ENCODE measurements around the gene APC.
"Not testable (repeated sequence)": the region's sequence is repeated elsewhere in the genome, so short reads cannot be mapped to it uniquely, and the experiment has no call there.

Gene APC

DNA sequence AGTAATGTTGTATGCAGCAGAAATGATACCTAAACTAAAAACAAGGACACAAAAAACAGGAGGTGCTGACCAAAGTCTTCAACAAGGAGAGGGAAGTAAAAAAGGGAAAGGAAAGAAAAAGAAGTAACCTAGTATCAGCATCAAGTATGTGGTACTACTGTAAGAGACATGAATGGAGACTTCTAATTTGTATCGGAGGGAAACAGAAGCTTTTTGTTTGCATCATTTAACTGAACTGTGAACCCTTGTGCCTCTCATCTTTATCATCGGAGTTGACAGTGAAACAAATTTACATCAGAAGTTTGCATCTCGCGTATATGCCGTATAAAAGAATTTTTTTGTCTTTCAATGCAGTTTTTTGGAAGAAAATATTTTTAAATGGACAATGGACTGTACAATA lies 129.7 kb downstream of the APC start:
- Histone ChIP-seq H3K27ac (ENCODE audit: low read length) (no peak overlapping the region), H3K4me1 (ENCODE audit: control insufficient read depth, insufficient read depth, low read length) (peaks cover 7% of the 10 kb centered on the region), H3K27me3 (ENCODE audit: control insufficient read depth in 1 of 2, insufficient read depth in 2 of 2, low read length in 2 of 2) (no peaks in the 10 kb centered on the region), H3K4me3 (ENCODE audit: low read length in 2 of 2) (no peak overlapping the region), H3K9ac (ENCODE audit: low read length in 2 of 2) (no peak overlapping the region), H3K36me3 (ENCODE audit: control insufficient read depth in 2 of 2, insufficient read depth in 2 of 2, low read length in 2 of 2) (peaks cover 24 to 48% of the 10 kb centered on the region in 2 donors), H3K9me3 (ENCODE audit: control insufficient read depth in 2 of 2, low read length in 2 of 2) (no peaks in the 10 kb centered on the region)

GRCh38 chr5:112869948-112870347 lies 132.3 kb downstream of the APC start:
- H3K9me3 ChIP-seq (ENCODE audit: control insufficient read depth in 2 of 2, low read length in 2 of 2): no peaks in the 10 kb centered on the region

DNA sequence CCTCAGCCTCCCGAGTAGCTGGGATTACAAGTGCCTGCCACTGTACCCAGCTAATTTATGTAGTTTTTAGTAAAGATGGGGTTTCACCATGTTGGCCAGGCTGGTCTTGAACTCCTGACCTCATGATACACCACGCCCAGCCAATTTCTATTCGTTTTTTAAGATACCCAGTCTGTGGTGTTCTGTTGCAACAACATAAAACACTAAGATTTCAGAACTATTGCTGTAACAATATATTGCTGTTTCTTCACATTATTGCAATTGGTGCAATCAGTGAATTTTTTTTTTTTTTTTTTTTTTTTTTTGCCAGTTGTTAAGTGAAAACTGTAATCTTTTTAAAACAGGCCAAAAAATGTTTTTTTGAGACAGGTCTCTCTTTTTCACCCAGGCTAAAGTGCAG lies 133.3 kb downstream of the APC start:
- Histone ChIP-seq H3K9me3 (ENCODE audit: control insufficient read depth in 2 of 2, low read length in 2 of 2) (no peaks in the 10 kb centered on the region), H3K27ac (ENCODE audit: low read length) (no peak overlapping the region), H3K4me1 (ENCODE audit: control insufficient read depth, insufficient read depth, low read length) (no peaks in the 10 kb centered on the region), H3K36me3 (ENCODE audit: control insufficient read depth in 2 of 2, insufficient read depth in 2 of 2, low read length in 2 of 2) (peaks cover 23 to 32% of the 10 kb centered on the region in 2 donors), H3K4me3 (ENCODE audit: low read length in 2 of 2) (no peak overlapping the region), H3K27me3 (ENCODE audit: control insufficient read depth in 1 of 2, insufficient read depth in 2 of 2, low read length in 2 of 2) (no peaks in the 10 kb centered on the region), H3K9ac (ENCODE audit: low read length in 2 of 2) (no peak overlapping the region)

More at GRCh38 chr5:112869948-112870347, 132.3 kb downstream of the APC start:
- no peaks in the 10 kb centered on the region for H3K4me1 ChIP-seq (ENCODE audit: control insufficient read depth, insufficient read depth, low read length)
- no peak overlapping the region for H3K27ac ChIP-seq (ENCODE audit: low read length)
- H3K9ac ChIP-seq (ENCODE audit: low read length in 2 of 2): no peak overlapping the region
- no peak overlapping the region for H3K4me3 ChIP-seq (ENCODE audit: low read length in 2 of 2)
- peaks cover 18 to 34% of the 10 kb centered on the region in 2 donors for H3K36me3 ChIP-seq (ENCODE audit: control insufficient read depth in 2 of 2, insufficient read depth in 2 of 2, low read length in 2 of 2)
- no peaks in the 10 kb centered on the region for H3K27me3 ChIP-seq (ENCODE audit: control insufficient read depth in 1 of 2, insufficient read depth in 2 of 2, low read length in 2 of 2)

GRCh38 chr5:112876362-112876761 lies 138.7 kb downstream of the APC start:
- Histone ChIP-seq H3K27me3 (ENCODE audit: control insufficient read depth in 1 of 2, insufficient read depth in 2 of 2, low read length in 2 of 2) (no peaks in the 10 kb centered on the region), H3K27ac (ENCODE audit: low read length) (no peak overlapping the region), H3K36me3 (ENCODE audit: control insufficient read depth in 2 of 2, insufficient read depth in 2 of 2, low read length in 2 of 2) (peaks cover 15 to 22% of the 10 kb centered on the region in 2 donors), H3K9me3 (ENCODE audit: control insufficient read depth in 2 of 2, low read length in 2 of 2) (no peaks in the 10 kb centered on the region), H3K4me3 (ENCODE audit: low read length in 2 of 2) (no peak overlapping the region), H3K9ac (ENCODE audit: low read length in 2 of 2) (no peak overlapping the region), H3K4me1 (ENCODE audit: control insufficient read depth, insufficient read depth, low read length) (no peaks in the 10 kb centered on the region)

GRCh38 chr5:112878101-112878500 lies 140.4 kb downstream of the APC start:
- Histone ChIP-seq H3K27ac (ENCODE audit: low read length) (no peak overlapping the region), H3K9ac (ENCODE audit: low read length in 2 of 2) (no peak overlapping the region), H3K36me3 (ENCODE audit: control insufficient read depth in 2 of 2, insufficient read depth in 2 of 2, low read length in 2 of 2) (peaks cover 15 to 30% of the 10 kb centered on the region in 2 donors), H3K9me3 (ENCODE audit: control insufficient read depth in 2 of 2, low read length in 2 of 2) (no peaks in the 10 kb centered on the region), H3K27me3 (ENCODE audit: control insufficient read depth in 1 of 2, insufficient read depth in 2 of 2, low read length in 2 of 2) (no peaks in the 10 kb centered on the region), H3K4me3 (ENCODE audit: low read length in 2 of 2) (no peak overlapping the region), H3K4me1 (ENCODE audit: control insufficient read depth, insufficient read depth, low read length) (no peaks in the 10 kb centered on the region)

DNA sequence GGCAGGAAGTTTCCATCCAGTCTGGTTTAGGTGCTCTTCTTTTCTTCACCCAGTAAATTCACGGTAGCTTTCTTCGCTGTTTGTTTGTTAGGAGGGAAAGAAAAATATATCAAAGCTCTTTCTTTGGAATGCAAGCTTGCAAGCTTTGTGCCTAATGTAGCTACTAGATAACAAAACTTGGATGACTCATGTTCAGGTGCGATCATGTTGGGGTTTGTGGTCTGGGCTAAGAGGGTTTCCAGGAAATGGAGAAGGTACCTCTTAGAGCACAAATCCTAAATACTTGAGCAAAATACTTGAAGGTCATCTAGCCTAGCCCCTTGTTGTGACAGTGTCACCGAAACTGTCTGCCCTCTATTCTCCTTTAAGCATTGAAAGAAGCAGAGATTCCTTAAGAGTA lies 141.1 kb downstream of the APC start:
- H3K36me3 ChIP-seq (ENCODE audit: control insufficient read depth in 2 of 2, insufficient read depth in 2 of 2, low read length in 2 of 2): peaks cover 15 to 34% of the 10 kb centered on the region in 2 donors
- no peak overlapping the region for H3K27ac ChIP-seq (ENCODE audit: low read length)
- no peaks in the 10 kb centered on the region for H3K9me3 ChIP-seq (ENCODE audit: control insufficient read depth in 2 of 2, low read length in 2 of 2)
- no peak overlapping the region for H3K9ac ChIP-seq (ENCODE audit: low read length in 2 of 2)
- H3K27me3 ChIP-seq (ENCODE audit: control insufficient read depth in 1 of 2, insufficient read depth in 2 of 2, low read length in 2 of 2): no peaks in the 10 kb centered on the region
- H3K4me3 ChIP-seq (ENCODE audit: low read length in 2 of 2): no peak overlapping the region
- H3K4me1 ChIP-seq (ENCODE audit: control insufficient read depth, insufficient read depth, low read length): no peaks in the 10 kb centered on the region

GRCh38 chr5:112880219-112880964 lies 142.7 kb downstream of the APC start:
- Histone ChIP-seq H3K27ac (ENCODE audit: low read length) (no peak overlapping the region), H3K4me3 (ENCODE audit: low read length in 2 of 2) (no peak overlapping the region), H3K4me1 (ENCODE audit: control insufficient read depth, insufficient read depth, low read length) (no peaks in the 10 kb centered on the region), H3K9ac (ENCODE audit: low read length in 2 of 2) (no peak overlapping the region), H3K27me3 (ENCODE audit: control insufficient read depth in 1 of 2, insufficient read depth in 2 of 2, low read length in 2 of 2) (no peaks in the 10 kb centered on the region), H3K36me3 (ENCODE audit: control insufficient read depth in 2 of 2, insufficient read depth in 2 of 2, low read length in 2 of 2) (peaks cover 20 to 43% of the 10 kb centered on the region in 2 donors), H3K9me3 (ENCODE audit: control insufficient read depth in 2 of 2, low read length in 2 of 2) (no peaks in the 10 kb centered on the region)

DNA sequence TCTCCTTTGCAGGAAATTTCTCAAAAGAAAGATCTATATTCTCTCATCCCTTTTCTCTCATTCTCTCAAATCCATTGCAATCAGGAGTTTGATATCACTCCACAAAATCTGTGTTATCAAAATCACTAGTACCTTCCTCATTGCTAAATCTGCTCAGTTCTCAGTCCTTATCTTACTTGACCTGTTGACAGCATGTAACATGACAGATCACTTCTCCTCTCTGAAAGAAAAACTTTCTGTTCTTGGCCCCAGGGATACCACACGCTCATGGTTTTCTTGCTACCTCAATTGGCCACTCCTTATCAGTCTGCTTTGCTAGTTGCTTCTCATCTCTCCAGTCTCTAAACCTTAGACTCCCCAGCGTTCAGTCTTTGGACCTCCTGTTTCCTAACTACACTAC lies 145.5 kb downstream of the APC start:
- Histone ChIP-seq H3K36me3 (ENCODE audit: control insufficient read depth in 2 of 2, insufficient read depth in 2 of 2, low read length in 2 of 2) (peaks cover 32 to 53% of the 10 kb centered on the region in 2 donors), H3K4me1 (ENCODE audit: control insufficient read depth, insufficient read depth, low read length) (no peaks in the 10 kb centered on the region), H3K4me3 (ENCODE audit: low read length in 2 of 2) (no peak overlapping the region), H3K27me3 (ENCODE audit: control insufficient read depth in 1 of 2, insufficient read depth in 2 of 2, low read length in 2 of 2) (no peaks in the 10 kb centered on the region), H3K9me3 (ENCODE audit: control insufficient read depth in 2 of 2, low read length in 2 of 2) (no peaks in the 10 kb centered on the region), H3K9ac (ENCODE audit: low read length in 2 of 2) (no peak overlapping the region), H3K27ac (ENCODE audit: low read length) (no peak overlapping the region)

- H3K27me3 ChIP-seq (ENCODE audit: control insufficient read depth in 1 of 2, insufficient read depth in 2 of 2, low read length in 2 of 2): no peaks in the 10 kb centered on the region
- H3K9ac ChIP-seq (ENCODE audit: low read length in 2 of 2): no peak overlapping the region
- H3K4me3 ChIP-seq (ENCODE audit: low read length in 2 of 2): no peak overlapping the region
- no peaks in the 10 kb centered on the region for H3K9me3 ChIP-seq (ENCODE audit: control insufficient read depth in 2 of 2, low read length in 2 of 2)
- no peaks in the 10 kb centered on the region for H3K4me1 ChIP-seq (ENCODE audit: control insufficient read depth, insufficient read depth, low read length)
- H3K27ac ChIP-seq (ENCODE audit: low read length): no peak overlapping the region
- peaks cover 26 to 48% of the 10 kb centered on the region in 2 donors for H3K36me3 ChIP-seq (ENCODE audit: control insufficient read depth in 2 of 2, insufficient read depth in 2 of 2, low read length in 2 of 2)
Measured at GRCh38 chr5:112885001-112885400, 147.3 kb downstream of the APC start.

DNA sequence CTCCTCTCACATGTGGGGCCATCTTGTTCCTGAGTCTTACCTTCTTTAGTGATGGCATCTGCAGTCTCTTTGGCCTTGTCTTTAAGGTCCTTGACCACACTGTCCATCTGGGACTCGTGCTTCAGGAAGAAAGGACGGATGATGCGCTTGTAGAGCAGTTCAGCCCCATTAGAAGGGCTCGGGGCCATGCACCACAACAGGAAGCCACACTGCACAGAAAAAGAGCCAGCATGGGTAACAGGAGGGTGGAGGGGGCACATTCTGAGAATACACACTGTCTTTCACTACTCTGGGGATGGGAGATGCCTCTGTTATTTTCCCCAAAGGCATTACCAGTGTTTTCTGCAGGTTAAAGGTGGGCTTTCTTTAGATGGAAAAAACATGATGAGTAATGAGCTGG lies 149.3 kb downstream of the APC start:
- Histone ChIP-seq H3K27ac (ENCODE audit: low read length) (no peak overlapping the region), H3K9me3 (ENCODE audit: control insufficient read depth in 2 of 2, low read length in 2 of 2) (no peaks in the 10 kb centered on the region), H3K4me3 (ENCODE audit: low read length in 2 of 2) (no peak overlapping the region), H3K4me1 (ENCODE audit: control insufficient read depth, insufficient read depth, low read length) (no peaks in the 10 kb centered on the region), H3K9ac (ENCODE audit: low read length in 2 of 2) (no peak overlapping the region), H3K27me3 (ENCODE audit: control insufficient read depth in 1 of 2, insufficient read depth in 2 of 2, low read length in 2 of 2) (no peaks in the 10 kb centered on the region), H3K36me3 (ENCODE audit: control insufficient read depth in 2 of 2, insufficient read depth in 2 of 2, low read length in 2 of 2) (peaks cover 24 to 42% of the 10 kb centered on the region in 2 donors)

GRCh38 chr5:112892066-112892465 lies 154.4 kb downstream of the APC start:
- not testable (repeated sequence) for H3K27ac ChIP-seq (ENCODE audit: low read length); H3K4me1 ChIP-seq (ENCODE audit: control insufficient read depth, insufficient read depth, low read length); H3K4me3 ChIP-seq (ENCODE audit: low read length in 2 of 2); H3K9me3 ChIP-seq (ENCODE audit: control insufficient read depth in 2 of 2, low read length in 2 of 2); H3K9ac ChIP-seq (ENCODE audit: low read length in 2 of 2); H3K27me3 ChIP-seq (ENCODE audit: control insufficient read depth in 1 of 2, insufficient read depth in 2 of 2, low read length in 2 of 2)
- peaks cover 12 to 15% of the 10 kb centered on the region in 2 donors for H3K36me3 ChIP-seq (ENCODE audit: control insufficient read depth in 2 of 2, insufficient read depth in 2 of 2, low read length in 2 of 2)
